Measurements from ENCODE around the gene ADAM15. TPM values are rescaled to one million over a fixed set of nuclear protein-coding genes. Genes with fewer than 3 reads are reported as not detected.

ADAM15 gene
- total RNA-seq, 1 donor from 2014 or later: 68.3 TPM

- H3K27ac Mint-ChIP-seq (ENCODE audit: unreplicated experiment): peak overlapping the region; percentile 42
- peaks cover 10% of the 10 kb centered on the region for H3K4me1 Mint-ChIP-seq (ENCODE audit: low read depth, unreplicated experiment)
Observed at GRCh38 chr1:155006601-155007101, 44.5 kb upstream of the ADAM15 start.

GRCh38 chr1:155007251-155007828 lies 43.8 kb upstream of the ADAM15 start:
- peaks cover 15% of the 10 kb centered on the region for H3K4me1 ChIP-seq (ENCODE audit: insufficient read depth, low read length)
- H4K20me1 ChIP-seq (ENCODE audit: insufficient read depth, low read length): peaks cover 47% of the 10 kb centered on the region
- H3K9ac ChIP-seq (ENCODE audit: low read length): no peak overlapping the region
- H2AFZ ChIP-seq (ENCODE audit: low read depth, low read length): no peak overlapping the region
- TF ChIP-seq EZH2 (IDR thresholded peaks at IDR 0.05; ENCODE audit: insufficient read depth, low read length): no peak
- peaks cover 53% of the 10 kb centered on the region for H3K79me2 ChIP-seq (ENCODE audit: insufficient read depth, low read length)
- H3K27ac Mint-ChIP-seq (ENCODE audit: unreplicated experiment): no peak overlapping the region
- no peak overlapping the region for H3K4me2 ChIP-seq (ENCODE audit: low read length)
- no peaks in the 10 kb centered on the region for H3K9me3 ChIP-seq (ENCODE audit: insufficient read depth, low read depth, low read length)
- H3K36me3 ChIP-seq (ENCODE audit: insufficient read depth, low read length): no peaks in the 10 kb centered on the region
- no peak overlapping the region for H3K27ac ChIP-seq (ENCODE audit: low read depth, low read length)
- peaks cover 10% of the 10 kb centered on the region for H3K4me1 Mint-ChIP-seq (ENCODE audit: low read depth, unreplicated experiment)
- H3K4me3 Mint-ChIP-seq (ENCODE audit: unreplicated experiment): no peak overlapping the region
- no peaks in the 10 kb centered on the region for H3K27me3 ChIP-seq (ENCODE audit: insufficient read depth, low read length)
- no peak overlapping the region for H3K4me3 ChIP-seq (ENCODE audit: insufficient read depth, low read depth, low read length)
- DNase-seq (ENCODE audit: low read depth) (no peak), FAIRE-seq (no peak)
- H3K36me3 Mint-ChIP-seq (ENCODE audit: low read depth, unreplicated experiment): peaks cover 6% of the 10 kb centered on the region
- no peaks in the 10 kb centered on the region for H3K9me3 Mint-ChIP-seq (ENCODE audit: unreplicated experiment)
- no peaks in the 10 kb centered on the region for H3K27me3 Mint-ChIP-seq (ENCODE audit: low read depth, unreplicated experiment)

More at GRCh38 chr1:155006601-155007101, 44.5 kb upstream of the ADAM15 start:
- Histone ChIP-seq H3K36me3 (ENCODE audit: insufficient read depth, low read length) (no peaks in the 10 kb centered on the region), H3K27ac (ENCODE audit: low read depth, low read length) (no peak overlapping the region), H3K4me3 (ENCODE audit: insufficient read depth, low read depth, low read length) (no peak overlapping the region), H4K20me1 (ENCODE audit: insufficient read depth, low read length) (peaks cover 45% of the 10 kb centered on the region), H3K4me2 (ENCODE audit: low read length) (no peak overlapping the region), H3K9ac (ENCODE audit: low read length) (no peak overlapping the region), H3K9me3 (ENCODE audit: insufficient read depth, low read depth, low read length) (no peaks in the 10 kb centered on the region), H3K27me3 (ENCODE audit: insufficient read depth, low read length) (no peaks in the 10 kb centered on the region), H2AFZ (ENCODE audit: low read depth, low read length) (no peak overlapping the region), H3K79me2 (ENCODE audit: insufficient read depth, low read length) (peaks cover 53% of the 10 kb centered on the region), H3K4me1 (ENCODE audit: insufficient read depth, low read length) (peaks cover 15% of the 10 kb centered on the region)
- no peak for DNase-seq (ENCODE audit: low read depth)
- H3K9me3 Mint-ChIP-seq (ENCODE audit: unreplicated experiment): no peaks in the 10 kb centered on the region
- peaks cover 6% of the 10 kb centered on the region for H3K36me3 Mint-ChIP-seq (ENCODE audit: low read depth, unreplicated experiment)
- no peaks in the 10 kb centered on the region for H3K27me3 Mint-ChIP-seq (ENCODE audit: low read depth, unreplicated experiment)
- TF ChIP-seq CTCF (IDR thresholded peaks at IDR 0.05; ENCODE audit: insufficient read depth, low read depth, low read length): no peak
- FAIRE-seq: no peak
- H3K4me3 Mint-ChIP-seq (ENCODE audit: unreplicated experiment): no peak overlapping the region

- Histone ChIP-seq H3K9me3 (ENCODE audit: insufficient read depth, low read depth, low read length) (no peaks in the 10 kb centered on the region), H3K4me3 (ENCODE audit: insufficient read depth, low read depth, low read length) (no peak overlapping the region), H2AFZ (ENCODE audit: low read depth, low read length) (no peak overlapping the region), H3K4me2 (ENCODE audit: low read length) (no peak overlapping the region), H3K79me2 (ENCODE audit: insufficient read depth, low read length) (peaks cover 47% of the 10 kb centered on the region), H4K20me1 (ENCODE audit: insufficient read depth, low read length) (peaks cover 57% of the 10 kb centered on the region), H3K27ac (ENCODE audit: low read depth, low read length) (no peak overlapping the region), H3K4me1 (ENCODE audit: insufficient read depth, low read length) (peaks cover 15% of the 10 kb centered on the region), H3K36me3 (ENCODE audit: insufficient read depth, low read length) (no peaks in the 10 kb centered on the region), H3K27me3 (ENCODE audit: insufficient read depth, low read length) (no peaks in the 10 kb centered on the region), H3K9ac (ENCODE audit: low read length) (no peak overlapping the region)
- Mint-ChIP-seq H3K4me3 (ENCODE audit: unreplicated experiment) (no peak overlapping the region), H3K27ac (ENCODE audit: unreplicated experiment) (no peak overlapping the region), H3K9me3 (ENCODE audit: unreplicated experiment) (no peaks in the 10 kb centered on the region), H3K4me1 (ENCODE audit: low read depth, unreplicated experiment) (peaks cover 14% of the 10 kb centered on the region), H3K36me3 (ENCODE audit: low read depth, unreplicated experiment) (peaks cover 12% of the 10 kb centered on the region), H3K27me3 (ENCODE audit: low read depth, unreplicated experiment) (no peaks in the 10 kb centered on the region)
- FAIRE-seq (no peak), DNase-seq (ENCODE audit: low read depth) (no peak)
- TF ChIP-seq EZH2 (IDR thresholded peaks at IDR 0.05; ENCODE audit: insufficient read depth, low read length) (no peak), CTCF (IDR thresholded peaks at IDR 0.05; ENCODE audit: insufficient read depth, low read depth, low read length) (no peak)
Observed at GRCh38 chr1:155008015-155008941, 42.8 kb upstream of the ADAM15 start.

All from astrocyte (in vitro differentiated cells and primary cell).